ENCODE results near the gene CDK5R2. TPM values are rescaled to one million over a fixed set of nuclear protein-coding genes. Genes with fewer than 3 reads are reported as not detected.

The CDK5R2 gene
- total RNA-seq, 4 donors from 2014 or later = not detected

DNA sequence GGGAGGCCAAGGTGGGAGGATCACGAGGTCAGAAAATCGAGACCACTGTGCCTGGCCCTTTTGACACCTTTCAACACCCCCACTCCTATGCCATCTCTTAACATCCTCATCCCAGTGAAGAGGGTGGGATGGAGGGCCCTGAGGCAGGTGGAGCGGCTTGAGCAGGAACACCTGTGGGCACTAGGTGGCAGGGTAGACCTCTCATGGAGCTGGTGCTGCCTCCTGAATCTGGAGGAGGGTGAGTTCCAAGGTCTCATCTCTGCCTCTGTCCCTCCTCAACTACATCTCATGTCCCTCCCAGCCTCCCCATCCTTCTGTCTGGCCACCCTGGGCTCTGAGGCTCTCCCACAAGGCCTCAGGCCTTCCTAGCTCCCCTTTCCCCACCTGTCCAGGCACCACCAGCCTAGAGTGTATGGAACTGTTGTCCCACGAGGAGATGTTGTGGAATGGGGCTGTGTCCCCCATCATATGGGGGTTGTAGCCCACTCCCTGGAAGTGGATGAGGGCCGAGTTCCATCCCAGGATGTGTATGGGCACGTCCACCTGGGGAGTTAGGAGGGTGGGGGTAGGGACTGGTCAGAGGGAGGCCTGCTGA lies 50.8 kb downstream of the CDK5R2 start:
- TF ChIP-seq, protein P1, sequence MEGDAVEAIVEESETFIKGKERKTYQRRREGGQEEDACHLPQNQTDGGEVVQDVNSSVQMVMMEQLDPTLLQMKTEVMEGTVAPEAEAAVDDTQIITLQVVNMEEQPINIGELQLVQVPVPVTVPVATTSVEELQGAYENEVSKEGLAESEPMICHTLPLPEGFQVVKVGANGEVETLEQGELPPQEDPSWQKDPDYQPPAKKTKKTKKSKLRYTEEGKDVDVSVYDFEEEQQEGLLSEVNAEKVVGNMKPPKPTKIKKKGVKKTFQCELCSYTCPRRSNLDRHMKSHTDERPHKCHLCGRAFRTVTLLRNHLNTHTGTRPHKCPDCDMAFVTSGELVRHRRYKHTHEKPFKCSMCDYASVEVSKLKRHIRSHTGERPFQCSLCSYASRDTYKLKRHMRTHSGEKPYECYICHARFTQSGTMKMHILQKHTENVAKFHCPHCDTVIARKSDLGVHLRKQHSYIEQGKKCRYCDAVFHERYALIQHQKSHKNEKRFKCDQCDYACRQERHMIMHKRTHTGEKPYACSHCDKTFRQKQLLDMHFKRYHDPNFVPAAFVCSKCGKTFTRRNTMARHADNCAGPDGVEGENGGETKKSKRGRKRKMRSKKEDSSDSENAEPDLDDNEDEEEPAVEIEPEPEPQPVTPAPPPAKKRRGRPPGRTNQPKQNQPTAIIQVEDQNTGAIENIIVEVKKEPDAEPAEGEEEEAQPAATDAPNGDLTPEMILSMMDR (IDR thresholded peaks at IDR 0.05) = no peak
- no peak for TF ChIP-seq POLR2A (IDR thresholded peaks at IDR 0.05)
- WGBS, 2 donors = 50 to 56% methylated on average over 6 of the region's 6 CpGs
- H3K4me3 ChIP-seq (ENCODE audit: low read depth, poor library complexity, severe bottlenecking) = no peak overlapping the region
- DNase-seq (ENCODE audit: low spot score in 2 of 2) = no peak
- intact Hi-C loops (cut with DNase I; ENCODE audit: low total_unique reads) = no loop called here

DNA sequence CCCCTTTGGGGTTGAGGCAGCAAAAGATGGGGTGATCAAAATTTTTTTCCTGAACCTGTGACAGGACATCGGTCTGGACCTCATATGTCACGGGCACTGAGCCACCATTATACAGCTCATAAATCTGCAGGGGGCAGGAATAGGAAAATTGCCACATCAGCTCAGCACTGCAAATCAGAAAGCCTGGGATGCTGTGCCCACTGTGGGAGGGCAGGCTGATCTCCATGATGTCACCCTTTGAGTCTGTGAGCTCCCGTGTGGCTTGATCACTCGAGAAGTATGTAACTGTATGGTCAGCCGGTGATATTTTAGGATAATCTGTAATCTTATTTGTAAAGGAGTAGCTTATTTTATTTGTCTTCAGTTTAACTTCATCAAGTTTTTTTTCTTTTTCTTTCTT lies 51.4 kb downstream of the CDK5R2 start:
- intact Hi-C loops (cut with DNase I; ENCODE audit: low total_unique reads) = no loop called here
- no peak for TF ChIP-seq POLR2A (IDR thresholded peaks at IDR 0.05)
- TF ChIP-seq, protein P1 (IDR thresholded peaks at IDR 0.05) = no peak
- no peak for DNase-seq (ENCODE audit: low spot score in 2 of 2)
- H3K4me3 ChIP-seq (ENCODE audit: low read depth, poor library complexity, severe bottlenecking) = no peak overlapping the region
- WGBS, 2 donors = 81 to 83% methylated on average over 5 of the region's 5 CpGs

MicroRNAs within 50 kb of the gene (microRNA counts, 767-probe panel; counts per million panel counts)
- 0 to 358 counts per million in 2 donors for microRNA hsa-miR-375

Small RNA genes within 50 kb of the gene (microRNA-seq; reads per million reads assigned to microRNA genes)
- 336 to 648 reads per million in 2 donors for gene MIR375 (ENCODE audit: borderline number of aligned reads in 1 of 2, borderline replicate concordance in 2 of 2)

Other genes with a start within 250 kb of the CDK5R2 start
- 10 to 100 TPM in 3 of 4 donors, 1 to 10 TPM in 1; 4.4 to 19.4 (median 17.4) TPM for gene TTLL4, start 248.8 kb upstream of the CDK5R2 start, total RNA-seq
- gene CYP27A1, start 177.5 kb upstream of the CDK5R2 start, total RNA-seq = 10 to 100 TPM; 12.9 to 35.2 (median 21.8) TPM
- gene PRKAG3, start 127.9 kb upstream of the CDK5R2 start, total RNA-seq = under 1 TPM in 1 of 4 donors, not detected in 3; 0.32 TPM
- 1 to 10 TPM; 1.3 to 5.5 (median 3.7) TPM for gene WNT6, start 99.9 kb upstream of the CDK5R2 start, total RNA-seq
- gene WNT10A, start 78.8 kb upstream of the CDK5R2 start, total RNA-seq = 10 to 100 TPM; 10.0 to 16.5 (median 15.2) TPM
- not detected for gene FEV, start 25.5 kb downstream of the CDK5R2 start, total RNA-seq
- not detected for gene CRYBA2, start 33.8 kb downstream of the CDK5R2 start, total RNA-seq
- gene CFAP65, start 81.8 kb downstream of the CDK5R2 start, total RNA-seq = not detected
- under 1 TPM in 1 of 4 donors, not detected in 3; 0.30 TPM for gene IHH, start 101.3 kb downstream of the CDK5R2 start, total RNA-seq
- gene NHEJ1, start 201.1 kb downstream of the CDK5R2 start, total RNA-seq = 10 to 100 TPM; 13.2 to 20.9 (median 18.4) TPM
- gene SLC23A3, start 210.4 kb downstream of the CDK5R2 start, total RNA-seq = 1 to 10 TPM in 2 of 4 donors, under 1 TPM in 2; 0.10 to 4.4 (median 1.0) TPM
- 10 to 100 TPM; 48.0 to 76.7 (median 66.9) TPM for gene CNPPD1, start 217.3 kb downstream of the CDK5R2 start, total RNA-seq
- gene RETREG2, start 218.6 kb downstream of the CDK5R2 start, total RNA-seq = 100 to 1,000 TPM in 2 of 4 donors, 10 to 100 TPM in 2; 88.7 to 110 (median 98.3) TPM
- gene ZFAND2B, start 247.1 kb downstream of the CDK5R2 start, total RNA-seq = 10 to 100 TPM; 63.0 to 76.4 (median 63.3) TPM

Data from lower leg skin (tissue), 4 donors.